ENCODE data around the gene ALDH18A1. TPM values are rescaled to one million over a fixed set of nuclear protein-coding genes. Genes with fewer than 3 reads are reported as not detected.

The ALDH18A1 gene
- total RNA-seq, 1 experiment from 2014 or later, result 43.7 TPM

DNA sequence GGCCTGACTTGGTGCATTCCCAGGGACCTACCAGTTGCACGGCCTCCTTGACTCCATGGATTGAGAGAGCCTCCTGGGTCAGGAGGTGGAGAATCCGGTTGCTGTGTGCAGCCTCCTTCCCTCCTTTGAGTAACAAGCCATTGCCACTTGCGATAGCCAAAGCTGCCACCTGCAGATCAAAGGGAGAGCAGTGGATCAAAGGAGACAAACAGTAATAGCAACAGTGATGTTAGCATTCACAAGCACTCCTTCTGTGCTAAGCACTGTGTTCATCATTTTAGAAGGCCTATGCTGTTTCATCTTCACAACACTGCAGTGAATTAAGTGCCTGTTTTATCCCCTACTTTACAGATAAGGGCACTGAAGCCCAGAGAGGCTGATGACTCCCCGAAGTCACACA lies 40.1 kb downstream of the ALDH18A1 start:
- H3K9me3 ChIP-seq (ENCODE audit: low read length), result no peaks in the 10 kb centered on the region
- H3K36me3 ChIP-seq (ENCODE audit: insufficient read depth, low read length), result peaks cover 4% of the 10 kb centered on the region; the same call in 1 of the 2 replicates
- H2AFZ ChIP-seq (ENCODE audit: low read length), result no peak overlapping the region
- H3K27me3 ChIP-seq (ENCODE audit: low read length), result no peaks in the 10 kb centered on the region
- H3K27ac ChIP-seq (ENCODE audit: low read length), result no peak overlapping the region
- H3K79me2 ChIP-seq (ENCODE audit: low read length), result no peaks in the 10 kb centered on the region
- no peak overlapping the region for H3K9ac ChIP-seq (ENCODE audit: low read length)
- no peak overlapping the region for H3K4me2 ChIP-seq (ENCODE audit: low read depth, low read length, poor library complexity, severe bottlenecking)
- H3K4me3 ChIP-seq (ENCODE audit: low read length), result no peak overlapping the region
- H4K20me1 ChIP-seq (ENCODE audit: insufficient read depth, low read depth, low read length), result no peaks in the 10 kb centered on the region
- H3K4me1 ChIP-seq (ENCODE audit: low read length), result no peaks in the 10 kb centered on the region
- DNase-seq, result no peak
- no peaks in the 10 kb centered on the region for H3K9me2 ChIP-seq (replicated peaks; ENCODE audit: insufficient read depth, low read length)

DNA sequence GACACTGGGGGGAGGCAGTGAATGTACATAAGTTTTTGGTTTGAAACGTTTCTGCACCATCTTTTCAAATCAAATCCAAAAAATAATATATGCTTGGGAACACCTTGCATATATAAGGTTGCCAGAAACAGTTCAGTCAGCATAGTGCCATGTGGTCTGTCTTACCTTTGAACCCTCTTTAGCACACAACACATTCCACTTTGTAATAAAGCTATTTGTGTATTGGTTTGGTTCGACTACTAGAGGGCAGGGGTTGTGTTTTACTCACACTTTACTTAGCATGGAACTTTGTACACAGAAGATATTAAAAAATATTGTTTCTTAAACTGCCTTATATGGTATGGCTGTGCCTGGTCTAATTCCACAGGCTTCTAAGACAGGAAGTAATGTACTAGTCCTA lies 43.2 kb downstream of the ALDH18A1 start:
- no peak overlapping the region for H2AFZ ChIP-seq (ENCODE audit: low read length)
- no peak overlapping the region for H3K9ac ChIP-seq (ENCODE audit: low read length)
- no peak overlapping the region for H3K27ac ChIP-seq (ENCODE audit: low read length)
- no peak for DNase-seq
- H3K36me3 ChIP-seq (ENCODE audit: insufficient read depth, low read length), result peaks cover 4% of the 10 kb centered on the region; the same call in 1 of the 2 replicates
- H3K27me3 ChIP-seq (ENCODE audit: low read length), result no peaks in the 10 kb centered on the region
- H3K4me1 ChIP-seq (ENCODE audit: low read length), result no peaks in the 10 kb centered on the region
- H3K9me3 ChIP-seq (ENCODE audit: low read length), result no peaks in the 10 kb centered on the region
- H3K79me2 ChIP-seq (ENCODE audit: low read length), result no peaks in the 10 kb centered on the region
- H3K4me2 ChIP-seq (ENCODE audit: low read depth, low read length, poor library complexity, severe bottlenecking), result no peak overlapping the region
- H3K4me3 ChIP-seq (ENCODE audit: low read length), result no peak overlapping the region
- H3K9me2 ChIP-seq (replicated peaks; ENCODE audit: insufficient read depth, low read length), result no peaks in the 10 kb centered on the region
- H4K20me1 ChIP-seq (ENCODE audit: insufficient read depth, low read depth, low read length), result no peaks in the 10 kb centered on the region

GRCh38 chr10:95610727-95611126 lies 45.8 kb downstream of the ALDH18A1 start:
- Histone ChIP-seq H4K20me1 (ENCODE audit: insufficient read depth, low read depth, low read length) (no peaks in the 10 kb centered on the region), H3K36me3 (ENCODE audit: insufficient read depth, low read length) (peaks cover 4% of the 10 kb centered on the region; the same call in 1 of the 2 replicates), H3K9me3 (ENCODE audit: low read length) (no peaks in the 10 kb centered on the region), H3K27ac (ENCODE audit: low read length) (no peak overlapping the region), H3K4me1 (ENCODE audit: low read length) (no peaks in the 10 kb centered on the region), H3K79me2 (ENCODE audit: low read length) (no peaks in the 10 kb centered on the region), H3K4me2 (ENCODE audit: low read depth, low read length, poor library complexity, severe bottlenecking) (no peak overlapping the region), H3K4me3 (ENCODE audit: low read length) (no peak overlapping the region), H3K9ac (ENCODE audit: low read length) (no peak overlapping the region), H3K27me3 (ENCODE audit: low read length) (no peaks in the 10 kb centered on the region), H2AFZ (ENCODE audit: low read length) (no peak overlapping the region), H3K9me2 (replicated peaks; ENCODE audit: insufficient read depth, low read length) (no peaks in the 10 kb centered on the region)
- DNase-seq, result no peak

DNA sequence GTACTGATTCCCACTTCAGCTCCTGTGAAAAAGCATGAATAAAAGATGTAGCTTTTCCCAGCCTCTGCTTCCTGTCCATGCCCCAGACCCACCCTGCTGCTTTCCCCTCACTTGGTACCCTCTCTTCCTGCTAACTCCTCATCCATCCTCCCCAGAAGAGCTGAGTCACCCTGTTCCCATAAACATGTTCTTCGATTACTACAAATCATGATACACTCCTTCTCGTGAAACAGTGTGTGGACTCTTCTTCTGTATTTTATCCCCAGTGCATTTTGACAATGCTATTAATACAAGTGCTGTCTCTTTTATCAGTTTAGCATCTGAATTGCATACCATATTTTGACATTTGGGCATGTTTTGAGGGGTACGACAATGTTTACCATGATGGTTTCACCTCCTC lies 49.6 kb downstream of the ALDH18A1 start:
- H3K27ac ChIP-seq (ENCODE audit: low read length), result no peak overlapping the region
- no peaks in the 10 kb centered on the region for H3K4me1 ChIP-seq (ENCODE audit: low read length)
- no peak for DNase-seq
- no peaks in the 10 kb centered on the region for H3K9me2 ChIP-seq (replicated peaks; ENCODE audit: insufficient read depth, low read length)
- H4K20me1 ChIP-seq (ENCODE audit: insufficient read depth, low read depth, low read length), result no peaks in the 10 kb centered on the region
- no peak overlapping the region for H3K4me3 ChIP-seq (ENCODE audit: low read length)
- H3K9me3 ChIP-seq (ENCODE audit: low read length), result no peaks in the 10 kb centered on the region
- no peaks in the 10 kb centered on the region for H3K79me2 ChIP-seq (ENCODE audit: low read length)
- no peaks in the 10 kb centered on the region for H3K27me3 ChIP-seq (ENCODE audit: low read length)
- H3K36me3 ChIP-seq (ENCODE audit: insufficient read depth, low read length), result no peaks in the 10 kb centered on the region; the same call in 1 of the 2 replicates
- no peak overlapping the region for H2AFZ ChIP-seq (ENCODE audit: low read length)
- H3K4me2 ChIP-seq (ENCODE audit: low read depth, low read length, poor library complexity, severe bottlenecking), result no peak overlapping the region
- no peak overlapping the region for H3K9ac ChIP-seq (ENCODE audit: low read length)

DNA sequence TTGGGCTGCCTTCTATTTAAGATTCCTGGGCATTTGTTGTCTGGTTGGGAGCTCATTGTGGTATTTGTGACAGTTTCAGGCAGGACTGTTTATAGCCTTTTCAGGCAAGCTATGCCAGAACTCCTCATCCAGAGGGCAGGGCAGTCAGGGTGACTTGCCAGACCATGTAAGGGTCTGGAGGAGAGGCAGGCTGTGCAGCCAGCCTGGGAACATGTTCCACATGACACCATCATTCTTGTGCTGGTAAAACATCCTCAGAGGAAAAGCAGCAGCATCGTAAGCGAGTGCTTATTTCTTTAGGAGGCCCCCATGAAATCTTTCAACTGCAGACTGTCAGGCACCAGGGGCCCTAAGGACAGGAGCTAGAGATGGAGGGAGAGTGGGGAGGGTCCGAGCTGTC lies 51.3 kb downstream of the ALDH18A1 start:
- H2AFZ ChIP-seq (ENCODE audit: low read length), result no peak overlapping the region
- H3K9me3 ChIP-seq (ENCODE audit: low read length), result no peaks in the 10 kb centered on the region
- H3K4me2 ChIP-seq (ENCODE audit: low read depth, low read length, poor library complexity, severe bottlenecking), result no peak overlapping the region
- H3K27ac ChIP-seq (ENCODE audit: low read length), result no peak overlapping the region
- H4K20me1 ChIP-seq (ENCODE audit: insufficient read depth, low read depth, low read length), result no peaks in the 10 kb centered on the region
- DNase-seq, result no peak
- H3K36me3 ChIP-seq (ENCODE audit: insufficient read depth, low read length), result no peaks in the 10 kb centered on the region
- H3K27me3 ChIP-seq (ENCODE audit: low read length), result no peaks in the 10 kb centered on the region
- H3K9ac ChIP-seq (ENCODE audit: low read length), result no peak overlapping the region
- no peaks in the 10 kb centered on the region for H3K4me1 ChIP-seq (ENCODE audit: low read length)
- no peak overlapping the region for H3K4me3 ChIP-seq (ENCODE audit: low read length)
- H3K79me2 ChIP-seq (ENCODE audit: low read length), result no peaks in the 10 kb centered on the region
- H3K9me2 ChIP-seq (replicated peaks; ENCODE audit: insufficient read depth, low read length), result no peaks in the 10 kb centered on the region

DNA sequence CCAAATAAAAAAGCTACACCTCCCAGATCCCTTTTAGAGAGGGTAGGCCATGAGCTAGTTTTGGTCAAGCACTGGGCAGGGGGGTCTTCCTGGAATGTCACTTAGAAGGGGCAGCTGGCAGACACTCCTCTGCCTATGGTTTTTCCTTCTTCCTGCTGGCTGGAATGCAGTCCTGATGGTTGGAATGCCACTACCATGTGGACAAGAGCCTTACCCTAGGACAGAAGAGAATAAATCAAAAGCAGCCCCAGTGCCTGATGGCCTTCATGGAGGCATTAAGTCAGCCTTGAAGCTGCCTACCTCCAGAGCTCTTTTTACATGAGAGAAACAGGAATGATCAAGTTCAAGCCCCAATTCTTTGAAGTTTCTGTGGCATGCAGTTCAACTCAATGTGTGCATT lies 51.9 kb downstream of the ALDH18A1 start:
- no peaks in the 10 kb centered on the region for H3K9me3 ChIP-seq (ENCODE audit: low read length)
- H3K9ac ChIP-seq (ENCODE audit: low read length), result no peak overlapping the region
- no peak overlapping the region for H2AFZ ChIP-seq (ENCODE audit: low read length)
- H3K4me1 ChIP-seq (ENCODE audit: low read length), result no peaks in the 10 kb centered on the region
- H4K20me1 ChIP-seq (ENCODE audit: insufficient read depth, low read depth, low read length), result no peaks in the 10 kb centered on the region
- no peaks in the 10 kb centered on the region for H3K9me2 ChIP-seq (replicated peaks; ENCODE audit: insufficient read depth, low read length)
- no peak overlapping the region for H3K4me3 ChIP-seq (ENCODE audit: low read length)
- no peak overlapping the region for H3K4me2 ChIP-seq (ENCODE audit: low read depth, low read length, poor library complexity, severe bottlenecking)
- DNase-seq, result no peak
- H3K36me3 ChIP-seq (ENCODE audit: insufficient read depth, low read length), result no peaks in the 10 kb centered on the region
- no peaks in the 10 kb centered on the region for H3K27me3 ChIP-seq (ENCODE audit: low read length)
- H3K27ac ChIP-seq (ENCODE audit: low read length), result no peak overlapping the region
- no peaks in the 10 kb centered on the region for H3K79me2 ChIP-seq (ENCODE audit: low read length)

GRCh38 chr10:95602382-95602781 lies 54.1 kb downstream of the ALDH18A1 start:
- H3K9me3 ChIP-seq (ENCODE audit: low read length), result no peaks in the 10 kb centered on the region
- no peak overlapping the region for H3K4me3 ChIP-seq (ENCODE audit: low read length)

DNA sequence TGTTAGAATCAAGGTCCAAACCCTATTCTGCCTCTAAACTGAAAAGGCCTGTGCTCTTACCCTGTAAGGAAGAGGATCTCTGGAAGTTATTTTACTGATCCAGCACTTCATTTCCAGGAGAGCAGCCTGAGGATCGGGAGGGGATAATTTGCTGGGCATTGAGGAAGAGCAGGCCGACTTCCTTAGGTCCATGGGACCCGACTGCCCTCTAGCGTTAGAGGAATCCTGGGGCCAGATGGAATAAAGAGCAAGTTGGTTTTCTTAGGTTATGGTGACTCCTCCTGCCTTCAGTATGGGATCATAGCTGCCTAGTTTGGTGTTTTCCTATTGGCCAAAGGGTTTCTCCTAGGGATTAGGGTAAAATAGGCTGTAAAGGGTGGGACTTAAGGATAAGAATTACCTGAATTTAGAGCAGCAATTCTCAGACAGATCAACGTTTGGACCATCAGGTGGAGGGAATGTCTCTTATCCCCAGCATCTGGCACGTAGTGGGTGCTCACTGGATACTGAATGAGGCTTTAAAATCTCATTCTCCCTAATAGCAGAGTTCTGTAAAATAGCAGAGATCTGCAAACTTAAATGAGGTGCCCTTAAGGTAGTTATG lies 55.3 kb downstream of the ALDH18A1 start:
- H4K20me1 ChIP-seq (ENCODE audit: insufficient read depth, low read depth, low read length), result no peaks in the 10 kb centered on the region
- H2AFZ ChIP-seq (ENCODE audit: low read length), result no peak overlapping the region
- H3K4me2 ChIP-seq (ENCODE audit: low read depth, low read length, poor library complexity, severe bottlenecking), result no peak overlapping the region
- no peaks in the 10 kb centered on the region for H3K4me1 ChIP-seq (ENCODE audit: low read length)
- H3K27ac ChIP-seq (ENCODE audit: low read length), result no peak overlapping the region
- H3K36me3 ChIP-seq (ENCODE audit: insufficient read depth, low read length), result no peaks in the 10 kb centered on the region
- H3K9me2 ChIP-seq (replicated peaks; ENCODE audit: insufficient read depth, low read length), result no peaks in the 10 kb centered on the region
- no peak overlapping the region for H3K9ac ChIP-seq (ENCODE audit: low read length)
- no peaks in the 10 kb centered on the region for H3K79me2 ChIP-seq (ENCODE audit: low read length)
- peak; percentile 68 for DNase-seq
- H3K9me3 ChIP-seq (ENCODE audit: low read length), result no peaks in the 10 kb centered on the region
- no peaks in the 10 kb centered on the region for H3K27me3 ChIP-seq (ENCODE audit: low read length)
- no peak overlapping the region for H3K4me3 ChIP-seq (ENCODE audit: low read length)

More at GRCh38 chr10:95602382-95602781, 54.1 kb downstream of the ALDH18A1 start:
- Histone ChIP-seq H4K20me1 (ENCODE audit: insufficient read depth, low read depth, low read length) (no peaks in the 10 kb centered on the region), H3K36me3 (ENCODE audit: insufficient read depth, low read length) (no peaks in the 10 kb centered on the region), H2AFZ (ENCODE audit: low read length) (no peak overlapping the region), H3K27me3 (ENCODE audit: low read length) (no peaks in the 10 kb centered on the region), H3K4me2 (ENCODE audit: low read depth, low read length, poor library complexity, severe bottlenecking) (no peak overlapping the region), H3K79me2 (ENCODE audit: low read length) (no peaks in the 10 kb centered on the region), H3K9ac (ENCODE audit: low read length) (no peak overlapping the region), H3K4me1 (ENCODE audit: low read length) (no peaks in the 10 kb centered on the region), H3K9me2 (replicated peaks; ENCODE audit: insufficient read depth, low read length) (no peaks in the 10 kb centered on the region), H3K27ac (ENCODE audit: low read length) (no peak overlapping the region)
- DNase-seq, result no peak
